ENCODE results near the gene DOCK9.

DOCK9 gene

GRCh38 chr13:98883998-98884397 is 93.9 kb downstream of the DOCK9 start:
- DNase-seq = no peak

- DNase-seq = no peak
Observed at GRCh38 chr13:98881390-98881789, 96.5 kb downstream of the DOCK9 start.

DNA sequence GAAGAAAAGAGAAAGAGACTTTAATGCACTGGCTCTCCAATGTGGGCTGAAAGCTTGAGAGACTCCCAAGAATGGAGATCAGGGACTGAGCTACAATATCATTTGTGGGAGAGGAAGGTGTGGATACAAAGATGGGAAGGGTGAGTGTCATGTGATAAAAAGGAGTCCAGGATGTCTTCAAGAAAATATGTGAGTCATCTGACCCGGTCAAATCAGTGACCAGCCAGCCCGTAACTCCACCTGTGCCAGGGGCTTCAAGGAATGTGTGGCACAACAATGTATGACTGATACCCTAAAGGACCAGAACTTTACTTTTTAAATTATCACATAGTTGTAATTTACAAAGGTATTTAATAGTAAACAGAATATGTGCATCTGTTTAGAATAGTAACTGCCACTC is 97.2 kb downstream of the DOCK9 start:
- no peak for DNase-seq

GRCh38 chr13:98879957-98880356 is 97.9 kb downstream of the DOCK9 start:
- no peak for DNase-seq

- no peak for DNase-seq
Observed at GRCh38 chr13:98879127-98879520, 98.7 kb downstream of the DOCK9 start.

DNA sequence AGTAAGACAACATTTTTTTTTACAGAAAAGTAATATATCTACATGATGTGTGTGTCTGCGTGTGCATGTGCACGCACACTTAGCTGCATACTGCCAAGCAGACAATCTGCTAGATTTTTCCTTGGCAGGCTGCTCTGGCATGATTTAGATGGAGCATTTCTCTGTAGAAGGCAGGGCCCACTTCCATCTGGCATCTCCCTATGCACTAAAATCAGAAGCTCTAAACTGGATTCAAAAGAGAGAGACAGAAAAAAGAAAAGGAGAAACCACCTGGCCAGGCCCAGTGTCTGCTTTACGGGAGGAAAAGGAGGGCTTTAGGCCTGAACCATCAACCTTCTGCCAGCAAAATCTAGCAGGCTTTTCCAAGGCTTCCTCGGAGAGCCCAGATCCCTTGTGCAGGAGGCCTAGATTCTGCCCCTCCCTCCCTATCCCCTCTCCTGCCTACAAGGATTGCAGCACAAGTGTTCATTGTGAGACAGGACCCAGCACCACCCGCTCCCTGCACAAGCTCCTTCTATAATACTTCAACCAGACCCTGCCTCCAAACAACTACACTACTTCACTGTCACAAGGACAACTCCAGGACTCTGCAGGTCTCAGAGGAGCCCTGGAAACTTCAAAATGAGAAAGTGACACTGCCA is 99.3 kb downstream of the DOCK9 start:
- no peak for DNase-seq

GRCh38 chr13:98877936-98878335 is 99.9 kb downstream of the DOCK9 start:
- no peak for DNase-seq

DNA sequence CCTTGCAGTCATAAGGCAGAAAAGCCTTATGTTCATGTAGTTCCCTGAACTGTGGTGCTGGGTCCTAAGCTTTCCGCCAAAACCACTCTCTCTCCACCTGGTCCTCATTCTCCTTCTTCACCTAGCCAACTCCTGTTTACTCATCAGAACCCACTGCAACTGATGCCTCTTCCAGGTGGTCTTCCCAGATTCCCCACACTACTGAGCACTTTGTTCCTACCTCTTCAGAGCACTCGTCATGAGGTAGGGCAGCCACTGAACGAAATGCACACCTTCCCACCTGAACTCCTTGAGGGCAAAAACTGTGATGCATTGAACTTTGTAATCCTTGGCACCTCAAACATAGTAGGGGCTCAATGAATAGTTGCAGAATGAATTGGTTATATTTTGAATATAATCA is 100.4 kb downstream of the DOCK9 start:
- DNase-seq = no peak

- no peak for DNase-seq
Observed at GRCh38 chr13:98875146-98875729, 102.6 kb downstream of the DOCK9 start.

GRCh38 chr13:98874029-98874397 is 103.9 kb downstream of the DOCK9 start:
- no peak for DNase-seq

GRCh38 chr13:98873377-98874028 is 104.4 kb downstream of the DOCK9 start:
- DNase-seq = no peak

DNA sequence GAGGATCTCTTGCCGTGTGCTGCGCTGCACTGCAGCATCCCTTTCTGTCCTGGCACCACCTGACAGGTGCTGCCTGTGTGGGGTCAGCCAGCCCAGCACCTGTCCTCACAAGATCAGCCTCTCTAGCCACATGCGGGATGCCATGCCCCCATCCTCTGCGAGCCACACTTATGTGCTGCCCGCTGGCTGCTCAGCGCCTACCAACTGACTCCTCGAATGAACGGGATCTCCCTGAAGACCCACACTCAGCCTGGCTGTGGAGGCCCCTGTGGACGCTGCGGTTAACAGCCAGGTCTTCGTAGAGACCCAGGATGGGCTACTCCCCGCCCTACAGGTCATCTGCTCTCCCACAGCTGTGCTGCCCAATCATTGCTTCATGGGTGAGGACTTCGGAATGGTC is 106.1 kb downstream of the DOCK9 start:
- DNase-seq = no peak

DNA sequence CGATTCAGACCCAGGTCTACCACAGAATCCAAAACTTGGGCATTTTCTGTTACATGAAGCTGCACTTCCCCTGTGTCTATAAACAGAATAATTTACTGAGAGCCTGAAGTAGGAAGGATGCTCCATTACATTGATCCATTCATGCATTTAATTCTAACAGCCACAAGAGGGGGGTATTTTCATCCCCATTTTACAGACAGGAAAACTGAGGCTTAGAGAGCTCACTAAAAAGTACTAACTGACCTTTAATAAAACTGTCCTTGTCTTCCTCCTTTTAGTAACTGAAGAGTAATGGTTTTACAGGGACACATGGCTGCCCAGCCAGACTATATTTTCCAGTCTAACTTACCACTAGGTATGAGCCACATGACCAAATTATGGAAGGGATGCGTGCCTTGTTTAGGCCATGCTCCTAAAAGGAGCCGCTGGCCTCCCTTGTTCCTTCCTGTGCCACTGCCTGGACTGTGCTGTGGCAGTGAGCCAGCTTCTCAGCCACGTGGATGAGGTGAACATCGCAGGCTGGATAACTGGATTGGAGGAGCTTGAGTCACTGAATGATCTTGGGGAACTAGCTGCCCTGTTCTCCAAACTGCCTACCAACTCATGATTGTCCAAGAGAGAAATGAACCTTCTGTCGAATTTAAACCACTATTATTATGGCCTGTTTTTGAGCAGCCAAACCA is 108.3 kb downstream of the DOCK9 start:
- DNase-seq = no peak

- DNase-seq = no peak
Observed at GRCh38 chr13:98868932-98869331, 108.9 kb downstream of the DOCK9 start.

DNA sequence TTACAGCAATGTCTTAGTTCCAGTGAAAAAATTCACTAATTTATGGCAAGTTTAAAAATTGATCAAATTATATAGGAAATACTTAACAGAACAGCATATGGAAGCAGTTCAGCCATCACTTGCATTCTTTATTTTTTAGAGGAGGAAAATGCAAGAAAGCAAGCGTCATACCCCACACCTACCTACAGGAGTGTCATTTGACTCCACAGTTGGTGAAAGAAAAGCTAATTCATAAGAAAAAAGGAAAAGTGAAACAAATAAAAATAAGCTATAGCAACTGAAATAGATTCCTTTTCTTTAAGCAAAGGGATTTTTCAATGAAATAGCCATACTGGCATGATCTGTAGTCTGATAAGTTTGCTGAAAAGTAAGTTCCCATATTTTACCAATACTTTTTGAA is 111.0 kb downstream of the DOCK9 start:
- DNase-seq = no peak

GRCh38 chr13:98860491-98860890 is 117.4 kb downstream of the DOCK9 start:
- no peak for DNase-seq

DNA sequence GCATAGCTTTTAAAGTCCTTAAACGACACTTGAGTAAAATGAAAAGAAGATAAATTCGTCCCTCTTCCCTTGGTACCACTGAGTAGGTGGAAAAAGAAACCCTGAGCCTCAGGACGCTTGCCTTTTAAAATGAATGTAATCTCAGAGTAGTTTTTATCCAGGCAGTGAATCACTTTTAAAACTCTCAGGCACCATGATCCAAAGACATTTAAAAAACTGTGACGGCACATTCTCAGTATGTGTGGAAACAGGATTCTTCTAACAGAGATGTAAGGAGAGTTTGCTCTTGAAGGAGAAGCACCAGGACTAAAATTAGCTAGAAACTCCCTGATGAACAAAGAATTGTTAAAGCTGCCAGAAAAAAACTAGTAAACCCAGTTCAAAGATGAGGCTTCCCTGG is 119.7 kb downstream of the DOCK9 start:
- DNase-seq = no peak

DNA sequence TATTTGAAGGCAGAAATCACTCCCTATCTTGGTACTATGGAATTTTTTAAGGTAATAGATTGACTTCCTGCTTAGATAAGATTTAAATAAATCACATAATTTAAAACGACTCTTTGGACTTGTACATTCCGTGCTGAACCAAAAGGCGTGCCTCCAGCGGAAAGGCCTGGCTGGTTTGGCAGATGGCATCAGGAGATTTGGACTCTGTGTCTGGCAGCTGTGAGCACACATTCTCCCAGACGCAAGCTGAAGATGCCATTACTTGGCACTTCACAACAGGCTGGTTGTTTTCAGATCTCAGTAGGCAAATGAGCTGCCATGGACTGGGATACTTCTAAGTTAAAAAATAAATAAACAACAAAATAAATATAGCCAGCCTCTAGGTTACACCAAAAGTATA is 120.9 kb downstream of the DOCK9 start:
- DNase-seq = no peak

DNA sequence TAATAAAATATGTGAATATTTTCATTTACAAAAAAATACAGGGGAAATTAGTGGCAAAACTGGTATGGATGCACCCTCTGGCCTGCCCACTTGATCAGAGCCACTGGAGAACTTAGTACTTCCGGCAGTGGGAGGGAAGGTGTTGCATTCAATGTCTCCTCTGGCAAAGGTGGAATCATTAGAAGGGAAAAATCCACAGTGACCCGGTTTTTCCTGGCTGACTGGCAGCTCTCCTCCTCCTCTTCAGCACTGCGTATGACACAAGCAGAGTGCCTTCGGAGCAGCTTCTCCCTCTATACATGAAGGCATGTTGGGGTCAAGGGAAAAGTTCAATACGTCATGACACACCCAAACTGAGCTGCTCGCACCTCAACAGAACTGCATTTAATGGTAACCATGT is 123.4 kb downstream of the DOCK9 start:
- no peak for DNase-seq

- no peak for DNase-seq
Observed at GRCh38 chr13:98853771-98854221, 124.1 kb downstream of the DOCK9 start.

DNA sequence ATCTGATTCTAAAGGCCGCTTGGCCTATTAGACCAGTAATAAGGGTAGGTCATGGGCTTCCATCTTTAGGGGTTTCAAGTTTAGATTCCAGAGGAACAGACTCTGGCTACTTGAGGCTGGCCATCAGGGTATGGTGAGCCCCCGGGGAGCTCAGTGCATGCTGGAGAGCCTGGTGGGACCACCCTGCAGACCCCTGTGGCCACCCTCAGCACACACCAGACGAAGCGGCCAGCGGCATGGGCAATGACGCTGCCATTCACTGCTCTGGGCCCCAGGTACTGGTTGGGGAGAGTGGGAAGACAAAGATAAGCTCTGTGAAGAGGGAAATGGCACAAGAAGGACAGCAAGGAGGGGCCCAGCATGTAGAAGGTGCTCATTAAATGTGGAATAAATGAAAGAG is 126.6 kb downstream of the DOCK9 start:
- DNase-seq = no peak

DNA sequence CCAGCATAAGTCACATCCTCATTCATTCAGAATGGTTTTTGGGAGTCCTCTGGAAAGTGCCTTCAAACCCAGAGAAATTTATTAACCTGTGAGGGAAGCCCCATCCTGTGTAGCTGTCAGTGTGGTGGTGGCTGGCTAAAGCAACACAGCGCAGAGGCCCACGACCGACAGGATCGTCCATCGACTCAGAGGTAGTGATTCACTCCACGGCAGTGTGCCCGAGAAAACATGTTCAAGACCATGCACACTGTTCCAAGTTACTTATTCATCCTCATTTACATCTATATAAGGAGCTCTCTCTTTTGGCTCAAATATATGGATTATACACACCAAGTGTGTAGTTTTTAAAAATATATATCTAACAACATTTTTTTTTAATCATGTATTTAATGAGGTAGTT is 129.1 kb downstream of the DOCK9 start:
- DNase-seq = no peak

GRCh38 chr13:98847780-98848179 is 130.1 kb downstream of the DOCK9 start:
- DNase-seq = no peak

DNA sequence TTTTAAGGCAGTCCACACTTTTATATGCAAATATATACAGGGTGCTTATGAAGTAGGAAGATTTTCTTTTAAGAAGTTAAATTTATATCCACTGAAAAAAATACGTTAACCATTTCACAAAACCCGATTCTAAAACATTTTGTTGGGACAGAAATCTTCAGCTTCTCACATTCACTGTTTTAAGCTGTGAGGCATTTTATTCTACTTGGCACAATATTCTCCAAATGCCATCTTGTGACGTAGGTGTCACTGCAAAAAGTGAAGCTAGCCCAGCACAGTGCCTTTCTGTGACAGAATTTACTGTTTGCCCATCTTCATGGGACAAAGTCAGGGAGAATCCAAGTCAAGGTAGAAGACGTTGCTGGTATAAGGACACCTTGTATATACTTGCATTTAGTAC is 130.9 kb downstream of the DOCK9 start:
- no peak for DNase-seq

Data from effector CD8-positive, alpha-beta T cell (primary cell).